Activated naive CD4-positive, alpha-beta T cell treated with Interleukin-2 at 50 U/mL for 16 hours (primary cell): ENCODE results near the gene CEP41.

Experiments used
- DNase-seq: peaks from one replicate; pipeline ENCODE4 v3.0.0-alpha.2; 2020

Gene CEP41

DNA sequence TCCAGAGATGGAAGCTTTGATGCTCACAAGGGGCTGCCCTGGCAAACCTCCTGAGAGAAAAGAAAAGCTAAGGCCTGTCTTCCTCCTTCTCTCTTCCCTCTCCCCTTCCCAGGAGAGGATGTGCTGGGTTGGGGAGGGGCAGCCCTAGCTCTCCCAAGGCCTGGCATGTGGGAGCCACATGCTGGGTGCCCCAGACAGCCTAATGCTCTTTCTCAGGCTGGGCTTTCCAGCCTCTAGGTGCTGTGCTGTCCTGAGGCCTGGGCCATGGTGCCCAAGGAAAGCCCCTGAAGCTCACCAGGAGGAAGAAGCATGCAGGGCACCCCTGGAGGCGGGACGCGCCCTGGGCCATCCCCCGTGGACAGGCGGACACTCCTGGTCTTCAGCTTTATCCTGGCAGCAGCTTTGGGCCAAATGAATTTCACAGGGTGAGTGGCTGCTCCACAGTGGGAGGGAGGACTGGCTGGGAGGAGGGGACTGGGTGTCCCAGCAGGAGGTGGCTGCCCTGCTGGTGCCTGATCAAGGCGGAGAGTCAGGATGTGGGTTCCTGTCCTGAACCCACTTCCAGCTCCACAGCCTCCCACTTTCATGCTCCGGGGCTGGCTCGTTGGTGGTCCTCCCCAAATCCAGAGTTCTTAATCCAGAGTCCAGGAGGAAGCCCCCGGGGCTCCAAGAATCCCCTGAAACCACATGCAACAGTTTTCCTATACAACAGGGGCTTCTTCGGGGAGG is 94.5 kb downstream of the CEP41 start:
- no peak for DNase-seq

DNA sequence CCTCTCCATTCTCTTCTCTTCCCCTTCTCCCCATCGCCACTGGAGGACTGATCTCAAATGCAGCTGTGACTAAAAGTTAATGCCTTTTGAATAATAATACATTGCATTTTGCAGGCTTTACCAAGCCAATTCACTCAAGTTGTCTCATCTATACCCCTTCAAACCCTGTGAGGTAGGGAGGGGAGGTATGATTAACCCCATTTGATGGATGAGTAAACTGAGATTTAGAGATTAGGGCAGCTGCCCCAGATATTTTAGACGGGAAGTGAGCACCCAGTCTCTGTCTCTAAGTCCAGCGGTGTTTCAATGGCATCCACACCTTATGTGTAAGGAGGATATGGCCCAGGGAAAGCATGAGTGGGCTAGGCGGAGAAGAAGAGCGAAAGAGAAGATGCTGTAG is 95.1 kb downstream of the CEP41 start:
- no peak for DNase-seq

DNA sequence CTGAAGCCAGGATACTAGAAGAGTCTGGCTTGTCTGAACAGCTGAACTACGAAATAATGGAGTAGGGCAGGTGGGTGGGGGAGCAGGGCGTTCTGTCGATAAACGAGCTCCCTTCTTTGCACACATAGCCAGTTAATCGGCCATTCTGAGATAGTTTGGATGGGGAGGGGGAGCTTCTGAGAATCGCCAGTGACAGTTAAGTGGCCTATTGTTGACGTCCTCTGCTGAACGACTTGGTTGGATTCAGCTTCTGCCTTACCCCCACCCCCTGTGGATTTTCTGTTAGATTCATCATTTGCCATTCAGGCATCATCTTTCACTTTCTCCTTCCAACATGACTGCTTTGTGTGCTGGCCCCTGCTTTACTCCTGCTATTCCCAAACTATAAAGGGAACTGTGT is 95.7 kb downstream of the CEP41 start:
- no peak for DNase-seq

DNA sequence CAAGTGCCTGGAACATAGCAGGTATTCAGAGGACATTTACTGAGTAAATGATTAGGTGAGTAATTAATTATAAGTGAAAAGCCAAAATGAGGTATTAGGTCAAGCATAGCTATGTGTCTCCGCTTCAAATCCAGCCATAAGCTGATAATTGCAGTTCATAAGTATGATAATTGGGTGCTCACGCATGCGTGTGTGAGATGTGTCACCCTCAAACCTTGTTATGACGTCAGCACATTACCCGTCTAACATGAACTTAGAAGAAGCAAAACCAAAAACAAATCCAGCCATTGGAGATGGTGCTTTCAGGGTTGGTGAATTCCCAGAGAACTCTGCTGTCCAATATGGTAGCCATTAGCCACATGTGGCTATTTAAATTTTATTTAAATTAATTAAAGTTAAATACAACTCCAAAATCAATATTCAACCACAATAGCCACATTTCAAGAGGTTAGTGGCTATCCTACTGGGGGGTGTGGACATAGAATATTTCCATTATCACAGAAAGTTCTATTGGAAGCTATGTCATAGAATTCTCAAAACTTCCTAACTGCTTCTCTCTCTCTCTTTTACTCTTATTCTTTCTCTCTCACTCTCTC is 96.4 kb downstream of the CEP41 start, which contains the start of gene CPA5:
Gene CPA5 (plus strand): TSS at position 546 of the 596 bp plus-strand sequence. CDS start 1,670 bp downstream, outside the sequence.
- DNase-seq, result no peak
